ENCODE data around the gene ZNF438. TPM values are rescaled to one million over a fixed set of nuclear protein-coding genes. Genes with fewer than 3 reads are reported as not detected.

ZNF438 gene
- total and polyA plus RNA-seq, 2 donors (not counting 1 experiment from before 2014, with no cell fraction given): 4.7 to 6.6 TPM

GRCh38 chr10:30850776-30851175 lies 180.9 kb downstream of the ZNF438 start:
- no peak for DNase-seq (ENCODE audit: low read depth in 2 of 2)
- Histone ChIP-seq H3K79me2 (ENCODE audit: control insufficient read depth, insufficient read depth, low read length) (no peaks in the 10 kb centered on the region), H3K4me2 (ENCODE audit: extremely low read depth, insufficient read depth, low read length) (no peak overlapping the region), H2AFZ (ENCODE audit: low read length) (no peak overlapping the region), H3K4me3 (replicated peaks in 1 of 4; ENCODE audit: control extremely low read depth in 1 of 4, insufficient read depth in 1 of 4, low read depth in 3 of 4, low read length in 4 of 4) (no peak overlapping the region), H3K27ac (ENCODE audit: insufficient read depth, low read length) (no peak overlapping the region), H4K20me1 (ENCODE audit: control insufficient read depth, extremely low read depth, insufficient read depth, low read length) (no peaks in the 10 kb centered on the region), H3K27me3 (ENCODE audit: control insufficient read depth, insufficient read depth, low read length) (no peaks in the 10 kb centered on the region), H3K9me3 (ENCODE audit: control insufficient read depth, insufficient read depth, low read depth, low read length) (no peaks in the 10 kb centered on the region), H3K4me1 (ENCODE audit: control insufficient read depth, extremely low read depth, insufficient read depth, low read length) (no peaks in the 10 kb centered on the region), H3K36me3 (ENCODE audit: control insufficient read depth, insufficient read depth, low read length) (no peaks in the 10 kb centered on the region), H3K9ac (ENCODE audit: insufficient read depth, low read length) (no peak overlapping the region)
- TF ChIP-seq EZH2 (IDR thresholded peaks at IDR 0.05; ENCODE audit: low read length, missing control alignments): no peak
- no peak for TF ChIP-seq CTCF (conservative IDR thresholded peaks at IDR 0.05 in 1 of 2, IDR thresholded peaks at IDR 0.05 in 1 of 2; ENCODE audit: low read depth in 1 of 2, low read length in 2 of 2)

- Histone ChIP-seq H3K79me2 (ENCODE audit: control insufficient read depth, insufficient read depth, low read length) (no peaks in the 10 kb centered on the region), H3K36me3 (ENCODE audit: control insufficient read depth, insufficient read depth, low read length) (no peaks in the 10 kb centered on the region), H4K20me1 (ENCODE audit: control insufficient read depth, extremely low read depth, insufficient read depth, low read length) (no peaks in the 10 kb centered on the region), H3K4me1 (ENCODE audit: control insufficient read depth, extremely low read depth, insufficient read depth, low read length) (no peaks in the 10 kb centered on the region), H3K27me3 (ENCODE audit: control insufficient read depth, insufficient read depth, low read length) (no peaks in the 10 kb centered on the region), H3K27ac (ENCODE audit: insufficient read depth, low read length) (no peak overlapping the region), H3K9me3 (ENCODE audit: control insufficient read depth, insufficient read depth, low read depth, low read length) (no peaks in the 10 kb centered on the region), H3K4me2 (ENCODE audit: extremely low read depth, insufficient read depth, low read length) (no peak overlapping the region), H3K4me3 (replicated peaks in 1 of 4; ENCODE audit: control extremely low read depth in 1 of 4, insufficient read depth in 1 of 4, low read depth in 3 of 4, low read length in 4 of 4) (no peak overlapping the region), H3K9ac (ENCODE audit: insufficient read depth, low read length) (no peak overlapping the region), H2AFZ (ENCODE audit: low read length) (no peak overlapping the region)
- no peak for DNase-seq (ENCODE audit: low read depth in 2 of 2)
- TF ChIP-seq CTCF (conservative IDR thresholded peaks at IDR 0.05 in 1 of 2, IDR thresholded peaks at IDR 0.05 in 1 of 2; ENCODE audit: low read depth in 1 of 2, low read length in 2 of 2): no peak
- TF ChIP-seq EZH2 (IDR thresholded peaks at IDR 0.05; ENCODE audit: low read length, missing control alignments): no peak
Observed at GRCh38 chr10:30849231-30850035, 182.2 kb downstream of the ZNF438 start.

GRCh38 chr10:30848396-30849032 lies 183.2 kb downstream of the ZNF438 start:
- no peak overlapping the region for H3K4me3 ChIP-seq (replicated peaks in 1 of 4; ENCODE audit: control extremely low read depth in 1 of 4, insufficient read depth in 1 of 4, low read depth in 3 of 4, low read length in 4 of 4)
- no peak overlapping the region for H2AFZ ChIP-seq (ENCODE audit: low read length)
- no peak overlapping the region for H3K27ac ChIP-seq (ENCODE audit: insufficient read depth, low read length)
- no peak for TF ChIP-seq EZH2 (IDR thresholded peaks at IDR 0.05; ENCODE audit: low read length, missing control alignments)
- no peak for TF ChIP-seq CTCF (conservative IDR thresholded peaks at IDR 0.05 in 1 of 2, IDR thresholded peaks at IDR 0.05 in 1 of 2; ENCODE audit: low read depth in 1 of 2, low read length in 2 of 2)
- no peak overlapping the region for H3K9ac ChIP-seq (ENCODE audit: insufficient read depth, low read length)
- no peak for DNase-seq (ENCODE audit: low read depth in 2 of 2)
- H4K20me1 ChIP-seq (ENCODE audit: control insufficient read depth, extremely low read depth, insufficient read depth, low read length): no peaks in the 10 kb centered on the region
- H3K4me2 ChIP-seq (ENCODE audit: extremely low read depth, insufficient read depth, low read length): no peak overlapping the region
- H3K79me2 ChIP-seq (ENCODE audit: control insufficient read depth, insufficient read depth, low read length): no peaks in the 10 kb centered on the region
- no peaks in the 10 kb centered on the region for H3K9me3 ChIP-seq (ENCODE audit: control insufficient read depth, insufficient read depth, low read depth, low read length)
- no peaks in the 10 kb centered on the region for H3K36me3 ChIP-seq (ENCODE audit: control insufficient read depth, insufficient read depth, low read length)
- no peaks in the 10 kb centered on the region for H3K27me3 ChIP-seq (ENCODE audit: control insufficient read depth, insufficient read depth, low read length)
- no peaks in the 10 kb centered on the region for H3K4me1 ChIP-seq (ENCODE audit: control insufficient read depth, extremely low read depth, insufficient read depth, low read length)
